HepG2 (cell line): ENCODE data around the gene DAD1. TPM values are rescaled to one million over a fixed set of nuclear protein-coding genes. Genes with fewer than 3 reads are reported as not detected.

Experiments
- ESRRA ChIP-seq: sonication (generic); formaldehyde crosslinking; IDR thresholded peaks from 2 replicates; pipeline ENCODE4 v1.5.1; 2020; ENCODE audit warnings: mild to moderate bottlenecking, low read depth, missing genetic modification reagents
- HOXA9 ChIP-seq: sonication (generic); formaldehyde crosslinking; IDR thresholded peaks from 2 replicates; pipeline ENCODE4 v1.8.1; 2022; ENCODE audit warnings: missing genetic modification reagents, mild to moderate bottlenecking, moderate library complexity, borderline replicate concordance
- JUNB ChIP-seq: sonication (generic); formaldehyde crosslinking; IDR thresholded peaks from 2 replicates; pipeline ENCODE4 v1.8.0; 2022; ENCODE audit warnings: missing genetic modification reagents, mild to moderate bottlenecking, borderline replicate concordance
- NFE2L1 ChIP-seq: sonication (generic); formaldehyde crosslinking; IDR thresholded peaks from 2 replicates; pipeline ENCODE4 v1.4.0; 2020; ENCODE audit warnings: missing genetic modification reagents, mild to moderate bottlenecking, borderline replicate concordance
- REXO4 ChIP-seq: sonication (generic); formaldehyde crosslinking; IDR thresholded peaks from 2 replicates; pipeline ENCODE4 v1.8.0; 2022; ENCODE audit warnings: missing genetic modification reagents, mild to moderate bottlenecking, borderline replicate concordance
- SIN3A ChIP-seq: IDR thresholded peaks from 2 replicates; pipeline ENCODE4 v1.6.1; 2011; ENCODE audit warnings: low read depth, mild to moderate bottlenecking, control low read depth, low read length, borderline replicate concordance
- TMF1 ChIP-seq: sonication (generic); formaldehyde crosslinking; IDR thresholded peaks from 2 replicates; pipeline ENCODE4 v1.8.1; 2022; ENCODE audit warnings: low read depth, missing genetic modification reagents
- YEATS2 ChIP-seq: sonication (generic); formaldehyde crosslinking; IDR thresholded peaks from 2 replicates; pipeline ENCODE4 v1.4.0; 2020; ENCODE audit warnings: missing genetic modification reagents, borderline replicate concordance
- ZNF225 ChIP-seq: sonication (generic); formaldehyde crosslinking; IDR thresholded peaks from 2 replicates; pipeline ENCODE4 v1.4.0; 2020; ENCODE audit warnings: mild to moderate bottlenecking, missing genetic modification reagents
- ZNF30 ChIP-seq: sonication (generic); formaldehyde crosslinking; IDR thresholded peaks from 2 replicates; pipeline ENCODE4 v1.5.0; 2020; ENCODE audit warnings: mild to moderate bottlenecking, missing genetic modification reagents
- ZNF616 ChIP-seq: sonication (generic); formaldehyde crosslinking; IDR thresholded peaks from 2 replicates; pipeline ENCODE4 v1.5.0; 2020; ENCODE audit warnings: low read depth, mild to moderate bottlenecking, missing genetic modification reagents
- ZNF775 ChIP-seq: sonication (generic); formaldehyde crosslinking; IDR thresholded peaks from 2 replicates; pipeline ENCODE4 v1.4.0; 2020; ENCODE audit warnings: missing genetic modification reagents, mild to moderate bottlenecking, moderate library complexity, borderline replicate concordance
- polyA plus RNA-seq, 8 experiments: library from polyadenylated mRNA; depleted of rRNA in 3 of 8; stranded (reverse) in 7 of 8; unstranded in 1 of 8; fragments of >200 nt; fragmentation: Illumina TruSeq in 4 of 8; extraction: Trizol in 4 of 8; gene quantifications; 2 replicates each; pipeline versions ENCODE4 v1.2.1 to v1.2.3, GENCODE V29; 2011 to 2016; ENCODE audit warnings: low read depth in 4 of 8, missing spikeins in 1 of 8, mixed read lengths in 1 of 8; ENCODE audit not compliant: insufficient read depth in 1 of 8
- total RNA-seq, 5 experiments: library from RNA; depleted of rRNA; stranded (reverse); fragments of >200 nt; fragmentation: Illumina TruSeq; extraction: Trizol; gene quantifications; 2 replicates each; pipeline ENCODE4 v1.2.3, GENCODE V29; 2016; ENCODE audit warnings: low read depth in 1 of 5
- TF ChIP-seq, protein P1 (sequence below): sonication (generic); formaldehyde crosslinking; IDR thresholded peaks from 2 replicates; pipeline ENCODE4 v1.4.0; 2020; ENCODE audit warnings: missing genetic modification reagents, borderline replicate concordance
- TF ChIP-seq, protein P2 (sequence below): sonication (generic); formaldehyde crosslinking; IDR thresholded peaks from 2 replicates; pipeline ENCODE4 v1.4.0; 2020; ENCODE audit warnings: missing genetic modification reagents, mild to moderate bottlenecking, borderline replicate concordance
- TF ChIP-seq, protein P3 (sequence below): sonication (generic); formaldehyde crosslinking; IDR thresholded peaks from 2 replicates; pipeline ENCODE4 v1.4.0; 2020; ENCODE audit warnings: missing genetic modification reagents, borderline replicate concordance
- TF ChIP-seq, protein P4 (sequence below): sonication (generic); formaldehyde crosslinking; IDR thresholded peaks from 2 replicates; pipeline ENCODE4 v1.5.0; 2020; ENCODE audit warnings: mild to moderate bottlenecking, missing genetic modification reagents, borderline replicate concordance
- TF ChIP-seq, protein P5 (sequence below): sonication (generic); formaldehyde crosslinking; IDR thresholded peaks from 2 replicates; pipeline ENCODE4 v1.8.1; 2022; ENCODE audit warnings: mild to moderate bottlenecking, missing genetic modification reagents

DAD1 gene
- total and polyA plus RNA-seq, 2 of the 13 experiments (the other 11 are each of a cell fraction or from before 2014, with no cell fraction given) = 558 to 626 TPM

DNA sequence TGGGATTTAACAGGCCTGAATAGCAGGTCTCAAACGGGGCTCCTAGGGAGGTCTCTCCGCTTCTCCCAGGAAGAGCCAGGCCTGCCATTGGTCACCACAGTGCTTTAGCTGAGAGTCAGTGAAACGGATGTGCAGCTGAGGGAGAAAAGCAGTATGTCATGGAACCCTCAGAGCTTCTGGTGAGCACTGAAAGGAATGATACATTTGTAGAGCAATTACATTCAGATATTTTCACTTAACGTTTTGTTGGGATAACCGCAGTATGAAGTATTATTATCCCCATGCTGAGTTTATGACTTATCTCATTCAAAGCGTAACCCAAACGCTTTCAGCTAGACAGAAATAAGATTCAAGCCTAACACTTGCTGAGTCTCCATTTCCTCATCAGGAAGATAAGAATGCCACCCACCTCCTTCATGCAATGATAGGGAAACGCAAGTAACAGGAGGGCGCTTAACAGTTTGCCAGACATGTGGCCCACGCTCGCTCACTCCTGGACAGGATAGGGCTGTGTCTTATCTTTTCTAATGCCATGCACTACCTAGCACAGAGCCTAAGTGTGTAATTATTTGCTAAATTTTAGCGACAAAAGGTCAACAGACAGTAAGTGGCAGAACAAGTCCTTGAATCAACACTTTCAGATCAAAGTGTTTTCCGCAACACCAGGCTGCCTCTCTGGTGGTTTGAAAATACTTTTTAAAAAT lies 28.2 kb downstream of the DAD1 start (continued):
- TF ChIP-seq, protein P1, sequence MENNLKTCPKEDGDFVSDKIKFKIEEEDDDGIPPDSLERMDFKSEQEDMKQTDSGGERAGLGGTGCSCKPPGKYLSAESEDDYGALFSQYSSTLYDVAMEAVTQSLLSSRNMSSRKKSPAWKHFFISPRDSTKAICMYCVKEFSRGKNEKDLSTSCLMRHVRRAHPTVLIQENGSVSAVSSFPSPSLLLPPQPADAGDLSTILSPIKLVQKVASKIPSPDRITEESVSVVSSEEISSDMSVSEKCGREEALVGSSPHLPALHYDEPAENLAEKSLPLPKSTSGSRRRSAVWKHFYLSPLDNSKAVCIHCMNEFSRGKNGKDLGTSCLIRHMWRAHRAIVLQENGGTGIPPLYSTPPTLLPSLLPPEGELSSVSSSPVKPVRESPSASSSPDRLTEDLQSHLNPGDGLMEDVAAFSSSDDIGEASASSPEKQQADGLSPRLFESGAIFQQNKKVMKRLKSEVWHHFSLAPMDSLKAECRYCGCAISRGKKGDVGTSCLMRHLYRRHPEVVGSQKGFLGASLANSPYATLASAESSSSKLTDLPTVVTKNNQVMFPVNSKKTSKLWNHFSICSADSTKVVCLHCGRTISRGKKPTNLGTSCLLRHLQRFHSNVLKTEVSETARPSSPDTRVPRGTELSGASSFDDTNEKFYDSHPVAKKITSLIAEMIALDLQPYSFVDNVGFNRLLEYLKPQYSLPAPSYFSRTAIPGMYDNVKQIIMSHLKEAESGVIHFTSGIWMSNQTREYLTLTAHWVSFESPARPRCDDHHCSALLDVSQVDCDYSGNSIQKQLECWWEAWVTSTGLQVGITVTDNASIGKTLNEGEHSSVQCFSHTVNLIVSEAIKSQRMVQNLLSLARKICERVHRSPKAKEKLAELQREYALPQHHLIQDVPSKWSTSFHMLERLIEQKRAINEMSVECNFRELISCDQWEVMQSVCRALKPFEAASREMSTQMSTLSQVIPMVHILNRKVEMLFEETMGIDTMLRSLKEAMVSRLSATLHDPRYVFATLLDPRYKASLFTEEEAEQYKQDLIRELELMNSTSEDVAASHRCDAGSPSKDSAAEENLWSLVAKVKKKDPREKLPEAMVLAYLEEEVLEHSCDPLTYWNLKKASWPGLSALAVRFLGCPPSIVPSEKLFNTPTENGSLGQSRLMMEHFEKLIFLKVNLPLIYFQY (CRISPR knock-in tag) = no peak
- TF ChIP-seq, protein P2, sequence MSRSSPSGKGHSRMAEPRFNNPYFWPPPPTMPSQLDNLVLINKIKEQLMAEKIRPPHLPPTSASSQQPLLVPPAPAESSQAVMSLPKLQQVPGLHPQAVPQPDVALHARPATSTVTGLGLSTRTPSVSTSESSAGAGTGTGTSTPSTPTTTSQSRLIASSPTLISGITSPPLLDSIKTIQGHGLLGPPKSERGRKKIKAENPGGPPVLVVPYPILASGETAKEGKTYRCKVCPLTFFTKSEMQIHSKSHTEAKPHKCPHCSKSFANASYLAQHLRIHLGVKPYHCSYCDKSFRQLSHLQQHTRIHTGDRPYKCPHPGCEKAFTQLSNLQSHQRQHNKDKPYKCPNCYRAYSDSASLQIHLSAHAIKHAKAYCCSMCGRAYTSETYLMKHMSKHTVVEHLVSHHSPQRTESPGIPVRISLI (CRISPR knock-in tag) = no peak
- no peak for TF ChIP-seq JUNB (CRISPR knock-in tag)
- no peak for TF ChIP-seq ZNF616 (CRISPR knock-in tag)
- TF ChIP-seq, protein P3, sequence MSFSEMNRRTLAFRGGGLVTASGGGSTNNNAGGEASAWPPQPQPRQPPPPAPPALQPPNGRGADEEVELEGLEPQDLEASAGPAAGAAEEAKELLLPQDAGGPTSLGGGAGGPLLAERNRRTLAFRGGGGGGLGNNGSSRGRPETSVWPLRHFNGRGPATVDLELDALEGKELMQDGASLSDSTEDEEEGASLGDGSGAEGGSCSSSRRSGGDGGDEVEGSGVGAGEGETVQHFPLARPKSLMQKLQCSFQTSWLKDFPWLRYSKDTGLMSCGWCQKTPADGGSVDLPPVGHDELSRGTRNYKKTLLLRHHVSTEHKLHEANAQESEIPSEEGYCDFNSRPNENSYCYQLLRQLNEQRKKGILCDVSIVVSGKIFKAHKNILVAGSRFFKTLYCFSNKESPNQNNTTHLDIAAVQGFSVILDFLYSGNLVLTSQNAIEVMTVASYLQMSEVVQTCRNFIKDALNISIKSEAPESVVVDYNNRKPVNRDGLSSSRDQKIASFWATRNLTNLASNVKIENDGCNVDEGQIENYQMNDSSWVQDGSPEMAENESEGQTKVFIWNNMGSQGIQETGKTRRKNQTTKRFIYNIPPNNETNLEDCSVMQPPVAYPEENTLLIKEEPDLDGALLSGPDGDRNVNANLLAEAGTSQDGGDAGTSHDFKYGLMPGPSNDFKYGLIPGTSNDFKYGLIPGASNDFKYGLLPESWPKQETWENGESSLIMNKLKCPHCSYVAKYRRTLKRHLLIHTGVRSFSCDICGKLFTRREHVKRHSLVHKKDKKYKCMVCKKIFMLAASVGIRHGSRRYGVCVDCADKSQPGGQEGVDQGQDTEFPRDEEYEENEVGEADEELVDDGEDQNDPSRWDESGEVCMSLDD = no peak
- no peak for TF ChIP-seq HOXA9
- peak; percentile 69; the same call in 1 of the 2 replicates for TF ChIP-seq TMF1
- TF ChIP-seq SIN3A = no peak
- no peak for TF ChIP-seq REXO4 (CRISPR knock-in tag)
- no peak for TF ChIP-seq ZNF225 (CRISPR knock-in tag)
- TF ChIP-seq, protein P4, sequence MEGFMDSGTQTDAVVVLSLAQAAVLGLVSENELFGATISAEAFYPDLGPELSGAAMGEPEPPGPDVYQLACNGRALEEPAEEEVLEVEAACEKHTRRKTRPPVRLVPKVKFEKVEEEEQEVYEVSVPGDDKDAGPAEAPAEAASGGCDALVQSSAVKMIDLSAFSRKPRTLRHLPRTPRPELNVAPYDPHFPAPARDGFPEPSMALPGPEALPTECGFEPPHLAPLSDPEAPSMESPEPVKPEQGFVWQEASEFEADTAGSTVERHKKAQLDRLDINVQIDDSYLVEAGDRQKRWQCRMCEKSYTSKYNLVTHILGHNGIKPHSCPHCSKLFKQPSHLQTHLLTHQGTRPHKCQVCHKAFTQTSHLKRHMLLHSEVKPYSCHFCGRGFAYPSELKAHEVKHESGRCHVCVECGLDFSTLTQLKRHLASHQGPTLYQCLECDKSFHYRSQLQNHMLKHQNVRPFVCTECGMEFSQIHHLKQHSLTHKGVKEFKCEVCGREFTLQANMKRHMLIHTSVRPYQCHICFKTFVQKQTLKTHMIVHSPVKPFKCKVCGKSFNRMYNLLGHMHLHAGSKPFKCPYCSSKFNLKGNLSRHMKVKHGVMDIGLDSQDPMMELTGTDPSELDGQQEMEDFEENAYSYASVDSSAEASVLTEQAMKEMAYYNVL (CRISPR knock-in tag) = peak; percentile 82
- peak; percentile 68 for TF ChIP-seq YEATS2 (CRISPR knock-in tag)
- no peak for TF ChIP-seq ZNF775 (CRISPR knock-in tag)
- TF ChIP-seq ESRRA (CRISPR knock-in tag) = 0 out of 2 replicates have a peak, but pooled peaks have one; percentile 39
- TF ChIP-seq NFE2L1 = no peak
- no peak for TF ChIP-seq ZNF30 (CRISPR knock-in tag)
- TF ChIP-seq, protein P5, sequence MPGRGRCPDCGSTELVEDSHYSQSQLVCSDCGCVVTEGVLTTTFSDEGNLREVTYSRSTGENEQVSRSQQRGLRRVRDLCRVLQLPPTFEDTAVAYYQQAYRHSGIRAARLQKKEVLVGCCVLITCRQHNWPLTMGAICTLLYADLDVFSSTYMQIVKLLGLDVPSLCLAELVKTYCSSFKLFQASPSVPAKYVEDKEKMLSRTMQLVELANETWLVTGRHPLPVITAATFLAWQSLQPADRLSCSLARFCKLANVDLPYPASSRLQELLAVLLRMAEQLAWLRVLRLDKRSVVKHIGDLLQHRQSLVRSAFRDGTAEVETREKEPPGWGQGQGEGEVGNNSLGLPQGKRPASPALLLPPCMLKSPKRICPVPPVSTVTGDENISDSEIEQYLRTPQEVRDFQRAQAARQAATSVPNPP (CRISPR knock-in tag) = peak; percentile 80; the same call in 1 of the 2 replicates
